GM12878 (cell line): Measurements from ENCODE around the gene NKAIN4. TPM values are rescaled to one million over a fixed set of nuclear protein-coding genes. Genes with fewer than 3 reads are reported as not detected.

Source experiments
- ATAC-seq: fragments of 200-7000 bp; cut with Tn5 transposase; 3 replicates; pipeline ENCODE4 v1.9.1; 2020; ENCODE audit warnings: mild to moderate bottlenecking, moderate library complexity
- BruUV-seq: library from RNA; stranded (reverse); fragments of 400-500 nt; replicated peaks from 2 replicates; lab custom pipeline; 2021; lab: Mats Ljungman, UMichigan
- CTCF ChIA-PET: fragments of 300-600 bp; sonication (Branson Sonifier 250); formaldehyde crosslinking; extraction: SDS; loops from one replicate; lab custom pipeline; 2021; ENCODE audit warnings: inconsistent platforms; lab: Yijun Ruan, JAX
- POLR2A ChIA-PET: fragments of 350-600 bp; formaldehyde crosslinking; extraction: SDS; loops from one replicate; lab custom pipeline; 2021; ENCODE audit warnings: inconsistent platforms; lab: Charles Lee
- RAD21 ChIA-PET: fragments of 300-600 bp; sonication (Branson Sonifier 250); formaldehyde crosslinking; loops from one replicate; lab custom pipeline; 2023; ENCODE audit warnings: antibody characterized with exemption; ENCODE audit not compliant: unreplicated experiment; lab: Charles Lee
- SMC1A ChIA-PET: fragments of 300-600 bp; sonication (Branson Sonifier 250); formaldehyde crosslinking; loops from one replicate; lab custom pipeline; 2023; ENCODE audit not compliant: unreplicated experiment, uncharacterized antibody; lab: Charles Lee
- DNase-seq: peaks from one replicate; pipeline ENCODE4 v3.0.0-alpha.2; 2011; ENCODE audit warnings: low read depth, low spot score
- FAIRE-seq: peaks from 3 replicates; lab custom pipeline; 2011; peaks lifted over from hg19 to GRCh38; lab: Jason Lieb, UNC
- H2AFZ ChIP-seq: 2 replicates; pipeline ENCODE4 v1.6.0; 2011; ENCODE audit warnings: low read depth, low read length, control low read depth; ENCODE audit not compliant: control insufficient read depth
- H3K27ac ChIP-seq: 2 replicates; pipeline ENCODE4 v1.5.1; 2011; ENCODE audit warnings: control low read depth; ENCODE audit not compliant: control insufficient read depth, insufficient read depth
- H3K27me3 ChIP-seq, 2 experiments: replicated peaks in 1 of 2; 2 replicates each; pipeline versions ENCODE4 v1.6.0 to v1.6.1; 2011; ENCODE audit warnings: low read length in 1 of 2; ENCODE audit not compliant: control insufficient read depth in 2 of 2, insufficient read depth in 2 of 2
- H3K36me3 ChIP-seq, 2 experiments: 2 replicates each; pipeline ENCODE4 v1.5.1; 2011; ENCODE audit warnings: low read length in 1 of 2; ENCODE audit not compliant: control insufficient read depth in 2 of 2, insufficient read depth in 2 of 2
- H3K4me1 ChIP-seq: 2 replicates; pipeline ENCODE4 v1.6.1; 2011; ENCODE audit warnings: mild to moderate bottlenecking, low read length, moderate library complexity, mixed read lengths; ENCODE audit not compliant: control insufficient read depth, insufficient read depth
- H3K4me2 ChIP-seq: 2 replicates; pipeline ENCODE4 v1.6.0; 2011; ENCODE audit warnings: control low read depth; ENCODE audit not compliant: control insufficient read depth, insufficient read depth
- H3K4me3 ChIP-seq: fragments of 200-600 bp; sonication (generic); 2 replicates; pipeline ENCODE4 v1.5.1; 2016
- H3K79me2 ChIP-seq: 2 replicates; pipeline ENCODE4 v1.6.0; 2011; ENCODE audit warnings: low read length; ENCODE audit not compliant: control insufficient read depth, insufficient read depth
- H3K9ac ChIP-seq: 2 replicates; pipeline ENCODE4 v1.8.0; 2011; ENCODE audit warnings: low read length, control low read depth, mixed read lengths; ENCODE audit not compliant: control insufficient read depth, insufficient read depth
- H3K9me3 ChIP-seq: replicated peaks from 3 replicates; pipeline ENCODE4 v1.5.1; 2011; ENCODE audit warnings: mild to moderate bottlenecking, low read length; ENCODE audit not compliant: control insufficient read depth, insufficient read depth
- H4K20me1 ChIP-seq: 2 replicates; pipeline ENCODE4 v1.6.0; 2011; ENCODE audit not compliant: control insufficient read depth, insufficient read depth
- CBFB ChIP-seq: IDR thresholded peaks from 2 replicates; pipeline ENCODE4 v1.6.1; 2016; ENCODE audit warnings: antibody characterized with exemption, low read depth
- CBX3 ChIP-seq: fragments of 200-600 bp; sonication (generic); IDR thresholded peaks from 2 replicates; pipeline ENCODE4 v1.6.1; 2016; ENCODE audit warnings: low read depth, borderline replicate concordance
- CEBPB ChIP-seq, 2 experiments: fragments of 150-350 bp in 1 of 2; IDR thresholded peaks; 2 replicates each; pipeline ENCODE4 v1.6.1; 2012 to 2014; ENCODE audit warnings: low read depth in 2 of 2, low read length in 2 of 2, borderline replicate concordance in 1 of 2, inconsistent platforms in 1 of 2
- CREM ChIP-seq: IDR thresholded peaks from 2 replicates; pipeline ENCODE4 v1.6.1; 2014; ENCODE audit warnings: antibody characterized with exemption, low read depth
- HDAC6 ChIP-seq: fragments of 200-600 bp; sonication (generic); IDR thresholded peaks from one replicate; pipeline ENCODE4 v1.8.0; 2017; ENCODE audit warnings: antibody characterized with exemption; ENCODE audit not compliant: unreplicated experiment
- IKZF2 ChIP-seq, 2 experiments: fragments of 450-650 bp; IDR thresholded peaks; 2 replicates each; pipeline ENCODE4 v1.6.1; 2017; ENCODE audit warnings: mild to moderate bottlenecking in 2 of 2, moderate library complexity in 2 of 2
- NR2C2 ChIP-seq: IDR thresholded peaks from 2 replicates; pipeline ENCODE4 v1.6.1; 2011; ENCODE audit warnings: borderline replicate concordance, low read depth; ENCODE audit not compliant: control insufficient read depth, insufficient read length
- POLR2A ChIP-seq: IDR thresholded peaks from 2 replicates; pipeline ENCODE4 v1.6.1; 2011; ENCODE audit warnings: low read depth, mild to moderate bottlenecking, low read length
- RCOR1 ChIP-seq: conservative IDR thresholded peaks from 2 replicates; pipeline ENCODE4 v1.6.1; 2012; ENCODE audit warnings: low read depth, low read length, improper control_type of control experiment
- SMC3 ChIP-seq: IDR thresholded peaks from 2 replicates; pipeline ENCODE4 v1.6.1; 2011; ENCODE audit warnings: low read length, improper control_type of control experiment, borderline replicate concordance
- SRF ChIP-seq, 2 experiments: IDR thresholded peaks; 2 replicates each; pipeline ENCODE4 v1.6.1; 2011; ENCODE audit warnings: low read depth in 2 of 2, low read length in 2 of 2, mild to moderate bottlenecking in 1 of 2, moderate library complexity in 1 of 2
- STAT1 ChIP-seq: fragments of 450-650 bp; conservative IDR thresholded peaks from 2 replicates; pipeline ENCODE4 v1.6.1; 2014; ENCODE audit warnings: antibody characterized with exemption, mild to moderate bottlenecking
- ZNF274 ChIP-seq: IDR thresholded peaks from one replicate; pipeline ENCODE4 v1.8.0; 2011; ENCODE audit not compliant: insufficient read length, insufficient read depth
- WGBS: methylation state at CpG from one replicate; pipeline ENCODE4 v1.1.6; 2016; ENCODE audit warnings: low lambda C conversion rate; ENCODE audit not compliant: insufficient replicate concordance, insufficient coverage; ENCODE audit errors: missing lambda C conversion rate; 5-methylcytosine and 5-hydroxymethylcytosine counted together
- in situ Hi-C: fragments of 300-500 bp; cut with MboI; formaldehyde crosslinking; loops from 9 replicates; pipeline ENCODE4 v1.14.3; 2018; ENCODE audit warnings: mixed read lengths
- intact Hi-C: fragments of 100-400 bp; cut with micrococcal nuclease; formaldehyde crosslinking; loops from one replicate; pipeline ENCODE4 v1.14.2; 2022; ENCODE audit not compliant: unreplicated experiment
- polyA plus RNA-seq, 11 experiments: library from polyadenylated mRNA; depleted of rRNA in 4 of 11; unstranded in 6 of 11; stranded (reverse) in 5 of 11; fragments of >200 nt; fragmentation: Nextera tagmentation in 4 of 11; fragmentation: Illumina TruSeq in 1 of 11; extraction: Ambion mirVana in 4 of 11; extraction: Trizol in 1 of 11; gene quantifications; 1 replicate in 1 of 11; 2 replicates in 10 of 11; pipeline versions ENCODE4 v1.2.1 to v1.2.3, GENCODE V29; 2011 to 2016; ENCODE audit warnings: inconsistent platforms in 2 of 11, missing spikeins in 2 of 11, low read depth in 1 of 11
- total RNA-seq, 4 experiments: library from RNA; depleted of rRNA in 3 of 4; stranded (reverse); fragments of >200 nt in 3 of 4; fragmentation: Illumina TruSeq in 1 of 4; extraction: Trizol in 1 of 4; gene quantifications; 2 replicates each; pipeline versions ENCODE4 v1.2.1 to v1.2.3, GENCODE V29; 2013 to 2021
- TF ChIP-seq, protein P1 (sequence below): fragments of 450-650 bp; IDR thresholded peaks from 2 replicates; pipeline ENCODE4 v1.6.1; 2016; ENCODE audit warnings: mild to moderate bottlenecking
- TF ChIP-seq, protein P2 (sequence below): IDR thresholded peaks from 2 replicates; pipeline ENCODE4 v1.6.1; 2011; ENCODE audit warnings: mild to moderate bottlenecking, low read depth, low read length, moderate library complexity; ENCODE audit not compliant: insufficient replicate concordance

The NKAIN4 gene
- total and polyA plus RNA-seq, 10 of the 15 experiments (the other 5 are each of a cell fraction or from before 2014, with no cell fraction given): 0.11 TPM; not detected in 9

DNA sequence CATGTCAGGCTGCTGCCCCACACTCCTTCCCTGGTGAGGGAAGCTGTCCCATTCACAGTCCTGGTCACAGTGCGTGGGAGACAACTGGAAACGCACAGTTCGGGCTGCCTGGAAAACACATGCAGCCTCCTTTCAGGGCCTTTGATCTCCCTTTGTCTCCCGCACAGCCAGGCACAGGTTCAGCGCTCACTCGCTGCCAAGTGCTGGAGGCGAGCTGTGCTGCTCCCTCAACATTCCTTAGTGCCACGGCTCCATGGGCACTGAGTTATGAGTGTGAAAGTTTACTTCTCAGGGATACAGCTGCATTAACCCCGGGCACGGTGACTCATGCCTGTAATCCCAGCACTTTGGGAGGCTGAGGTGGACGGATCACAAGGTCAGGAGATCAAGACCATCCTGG, 47.4 kb downstream of the NKAIN4 start (continued):
- no peak for TF ChIP-seq CBFB
- TF ChIP-seq CBX3: no peak
- TF ChIP-seq IKZF2 (IDR thresholded peaks at IDR 0.05): no peak

DNA sequence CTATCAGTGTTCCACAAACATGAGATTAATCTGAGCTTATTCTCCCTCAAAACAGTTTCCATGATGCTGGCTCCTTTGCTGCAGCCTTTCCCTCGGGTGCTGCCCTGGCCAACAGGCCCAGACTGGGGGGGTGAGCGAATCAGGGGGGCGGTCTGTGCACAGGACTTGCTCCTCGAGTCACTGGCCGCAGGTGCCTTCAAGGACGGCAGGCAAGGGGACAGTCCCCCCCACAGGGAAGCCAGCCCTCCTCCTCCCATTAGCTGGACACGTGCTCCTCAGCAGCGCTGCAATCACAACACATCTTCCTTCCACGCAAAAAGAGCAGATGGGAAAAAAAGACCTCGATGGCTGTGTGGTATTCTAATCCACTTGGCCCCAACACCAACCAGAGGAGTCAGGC, 48.4 kb downstream of the NKAIN4 start:
- in situ Hi-C loops (no loop called here), intact Hi-C loops (no loop called here)
- ChIA-PET CTCF (no interaction called here), SMC1A (interaction anchor here (0.8 kb wide), 1 partner anchor 11 kb away, joined by 3 read pairs; no protein-coding TSS in a partner anchor), POLR2A (no interaction called here), RAD21 (no interaction called here)
- DNase-seq (no peak), ATAC-seq (no peak), FAIRE-seq (no peak)
- Histone ChIP-seq H3K27me3 (no peaks in the 10 kb centered on the region), H3K79me2 (peaks cover 12% of the 10 kb centered on the region), H3K9me3 (no peaks in the 10 kb centered on the region), H3K4me2 (no peak overlapping the region), H2AFZ (no peak overlapping the region), H3K36me3 (peaks cover 33 to 41% of the 10 kb centered on the region in 2 experiments), H3K4me1 (no peaks in the 10 kb centered on the region), H3K9ac (no peak overlapping the region), H4K20me1 (peaks cover 9% of the 10 kb centered on the region; the same call in 1 of the 2 replicates), H3K27ac (no peak overlapping the region), H3K4me3 (no peak overlapping the region)
- BruUV-seq: no TSS peak
- TF ChIP-seq ZNF274 (no peak), CEBPB (IDR thresholded peaks at IDR 0.05; ENCODE audit: borderline replicate concordance in 1 of 2, low read depth in 2 of 2, low read length in 2 of 2) (no peak), SMC3 (no peak), CREM (no peak), POLR2A (no peak), STAT1 (no peak), NR2C2 (no peak), SRF (IDR thresholded peaks at IDR 0.05; ENCODE audit: low read depth in 2 of 2, low read length in 2 of 2) (no peak), HDAC6 (no peak), RCOR1 (no peak)
- TF ChIP-seq, protein P1, sequence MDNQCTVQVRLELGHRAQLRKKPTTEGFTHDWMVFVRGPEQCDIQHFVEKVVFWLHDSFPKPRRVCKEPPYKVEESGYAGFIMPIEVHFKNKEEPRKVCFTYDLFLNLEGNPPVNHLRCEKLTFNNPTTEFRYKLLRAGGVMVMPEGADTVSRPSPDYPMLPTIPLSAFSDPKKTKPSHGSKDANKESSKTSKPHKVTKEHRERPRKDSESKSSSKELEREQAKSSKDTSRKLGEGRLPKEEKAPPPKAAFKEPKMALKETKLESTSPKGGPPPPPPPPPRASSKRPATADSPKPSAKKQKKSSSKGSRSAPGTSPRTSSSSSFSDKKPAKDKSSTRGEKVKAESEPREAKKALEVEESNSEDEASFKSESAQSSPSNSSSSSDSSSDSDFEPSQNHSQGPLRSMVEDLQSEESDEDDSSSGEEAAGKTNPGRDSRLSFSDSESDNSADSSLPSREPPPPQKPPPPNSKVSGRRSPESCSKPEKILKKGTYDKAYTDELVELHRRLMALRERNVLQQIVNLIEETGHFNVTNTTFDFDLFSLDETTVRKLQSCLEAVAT: no peak
- TF ChIP-seq, protein P2, sequence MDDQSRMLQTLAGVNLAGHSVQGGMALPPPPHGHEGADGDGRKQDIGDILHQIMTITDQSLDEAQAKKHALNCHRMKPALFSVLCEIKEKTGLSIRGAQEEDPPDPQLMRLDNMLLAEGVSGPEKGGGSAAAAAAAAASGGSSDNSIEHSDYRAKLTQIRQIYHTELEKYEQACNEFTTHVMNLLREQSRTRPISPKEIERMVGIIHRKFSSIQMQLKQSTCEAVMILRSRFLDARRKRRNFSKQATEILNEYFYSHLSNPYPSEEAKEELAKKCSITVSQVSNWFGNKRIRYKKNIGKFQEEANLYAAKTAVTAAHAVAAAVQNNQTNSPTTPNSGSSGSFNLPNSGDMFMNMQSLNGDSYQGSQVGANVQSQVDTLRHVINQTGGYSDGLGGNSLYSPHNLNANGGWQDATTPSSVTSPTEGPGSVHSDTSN: no peak
- 86% methylated on average over 10 of the region's 10 CpGs for WGBS
